HG03095 (cell line): Measurements from ENCODE around the gene SRP9.
"Not testable (repeated sequence)": the region's sequence is repeated elsewhere in the genome, so short reads cannot be mapped to it uniquely, and the experiment has no call there.

Experiments
- ATAC-seq: cut with Tn5 transposase; IDR thresholded peaks from one replicate; pipeline ENCODE4 v1.9.1; 2021; ENCODE audit warnings: moderate library complexity; ENCODE audit not compliant: unreplicated experiment

The SRP9 gene

DNA sequence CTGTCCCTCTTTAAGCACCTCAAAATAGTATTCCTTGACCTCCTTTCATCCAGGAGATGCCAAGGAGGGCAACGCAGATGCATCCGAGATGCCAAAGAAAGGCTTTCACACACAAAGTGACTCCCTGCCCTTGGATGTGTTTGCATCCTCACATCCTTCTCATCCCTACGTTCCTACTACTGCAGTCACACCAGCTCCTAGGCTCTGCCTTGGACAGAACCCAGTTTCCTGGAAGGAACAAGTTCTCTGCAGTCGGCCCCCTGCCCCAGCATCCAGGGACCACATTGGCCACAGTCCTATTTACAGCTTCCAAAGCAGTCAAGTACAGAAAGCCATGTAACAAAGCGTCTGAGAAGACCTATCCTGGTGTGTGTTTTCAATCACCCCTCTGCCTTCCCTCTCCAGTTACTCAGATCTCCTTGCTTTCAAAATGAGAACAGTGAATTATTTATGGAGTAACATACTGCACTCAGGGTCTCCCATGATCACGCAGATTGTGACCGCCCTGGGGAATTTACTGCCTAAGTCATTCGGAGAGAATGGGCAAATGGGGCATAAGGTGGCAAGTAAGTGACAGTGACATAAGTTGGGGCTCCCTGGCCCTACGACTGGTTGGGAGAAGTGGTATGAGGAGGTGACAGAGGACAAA, 21.8 kb upstream of the SRP9 start:
- ATAC-seq = no peak

DNA sequence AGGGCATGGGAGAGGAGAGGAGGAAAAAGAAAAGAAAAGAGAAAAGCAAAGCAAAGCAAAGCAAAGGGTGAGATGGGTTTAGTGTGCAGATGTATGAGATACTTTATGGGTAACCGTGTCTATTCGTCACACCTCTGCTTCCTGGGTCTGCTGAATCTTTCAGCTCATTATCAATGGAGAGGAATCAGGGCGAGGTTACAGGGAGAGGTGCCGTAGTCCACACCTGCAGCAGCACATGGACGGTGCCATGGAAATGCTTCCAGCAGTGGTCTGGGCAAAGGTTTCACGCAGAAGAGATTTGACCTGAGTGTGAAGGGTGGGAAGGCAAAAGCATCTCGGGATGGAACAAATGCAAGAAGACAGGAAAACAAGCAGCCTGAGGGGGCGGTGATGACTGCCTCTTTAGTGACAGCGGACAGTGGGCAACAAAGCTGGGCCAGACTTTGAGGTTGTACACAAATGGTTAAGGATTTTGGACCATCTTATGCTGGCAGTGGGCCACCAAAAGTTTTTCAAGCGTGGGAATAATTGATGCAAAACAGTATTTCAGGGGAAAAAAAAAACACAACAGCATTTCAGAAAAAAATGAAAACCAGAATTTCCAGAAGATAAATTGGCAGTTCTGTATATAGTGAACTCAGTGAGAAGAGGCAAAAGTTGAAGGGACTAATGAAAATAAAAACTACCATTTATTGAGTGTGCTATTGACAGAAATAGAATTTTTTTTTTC, 19.5 kb upstream of the SRP9 start:
- ATAC-seq = no peak

DNA sequence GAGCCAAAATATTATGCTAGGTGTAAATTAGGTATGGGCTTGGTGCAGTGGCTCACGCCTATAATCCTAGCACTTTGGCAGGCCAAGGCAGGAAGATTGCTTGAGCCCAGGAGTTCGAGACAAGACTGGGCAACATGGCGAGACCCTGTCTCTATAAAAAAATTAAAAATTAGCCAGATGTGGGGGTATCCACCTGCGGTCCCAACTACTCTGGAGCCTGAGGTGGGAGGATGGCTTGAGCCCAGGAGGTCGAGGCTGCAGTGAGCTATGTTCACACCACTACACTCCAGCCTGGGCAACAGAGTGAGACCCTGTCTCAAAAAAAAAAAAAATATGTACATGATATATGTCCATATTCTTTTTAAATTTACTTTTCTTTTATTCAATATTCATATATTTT, 17.7 kb upstream of the SRP9 start:
- not testable (repeated sequence) for ATAC-seq

DNA sequence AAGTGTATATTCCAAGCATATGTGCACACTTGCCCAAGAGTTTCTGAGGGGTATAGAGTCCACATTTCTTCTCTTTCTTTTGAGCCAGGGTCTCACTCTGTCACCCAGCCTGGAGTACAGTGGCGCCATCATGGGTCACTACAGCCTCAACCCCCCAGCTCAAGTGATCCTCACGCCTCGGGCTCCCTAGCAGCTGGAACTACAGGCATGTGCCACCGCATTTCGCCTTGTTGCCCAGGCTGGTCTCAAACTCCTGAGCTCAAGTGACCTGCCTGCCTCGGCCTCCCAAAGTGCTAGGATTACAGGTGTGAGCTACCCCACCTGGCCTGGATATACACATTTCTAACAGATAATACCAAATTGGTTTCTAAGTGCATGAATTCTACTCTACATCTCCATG, 17.1 kb upstream of the SRP9 start:
- no peak for ATAC-seq

DNA sequence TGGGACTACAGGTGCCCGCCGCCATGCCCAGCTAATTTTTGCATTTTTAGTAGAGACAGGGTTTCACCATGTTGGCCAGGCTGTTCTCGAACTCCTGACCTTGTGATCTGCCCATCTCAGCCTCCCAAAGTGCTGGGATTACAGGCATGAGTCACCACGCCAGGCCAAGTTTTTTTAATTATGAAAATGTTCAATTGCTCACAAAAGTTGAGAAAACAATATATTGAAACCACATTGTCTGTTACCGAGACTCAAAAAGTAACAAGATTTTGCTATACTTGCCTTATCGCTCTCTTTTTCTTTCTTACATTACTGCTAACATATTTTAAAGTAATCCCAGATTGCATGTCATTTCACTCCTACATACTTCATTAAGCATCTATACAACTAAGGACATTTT, 16.2 kb upstream of the SRP9 start:
- ATAC-seq = not testable (repeated sequence)

DNA sequence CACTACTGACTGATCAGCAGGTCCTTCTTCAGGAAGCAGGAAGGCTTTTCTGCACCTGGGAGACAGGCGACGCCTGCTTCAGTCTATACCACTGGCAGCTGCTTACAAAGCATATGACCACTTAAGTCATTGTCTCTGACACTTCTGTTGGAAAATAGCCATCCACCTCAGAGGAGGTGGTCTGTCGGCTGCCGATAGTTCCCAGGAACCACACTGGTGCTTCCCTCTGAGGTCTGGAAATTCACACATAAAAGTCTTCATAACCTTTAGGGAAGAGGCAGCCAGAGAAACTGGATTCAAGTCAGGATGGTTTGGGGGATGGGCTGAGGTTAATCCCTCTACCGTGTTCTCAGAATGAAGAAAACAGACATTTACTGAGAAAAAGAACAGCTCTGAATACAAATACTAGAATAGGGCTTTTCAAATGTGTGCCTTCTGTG, 15.6 kb upstream of the SRP9 start:
- ATAC-seq = no peak

DNA sequence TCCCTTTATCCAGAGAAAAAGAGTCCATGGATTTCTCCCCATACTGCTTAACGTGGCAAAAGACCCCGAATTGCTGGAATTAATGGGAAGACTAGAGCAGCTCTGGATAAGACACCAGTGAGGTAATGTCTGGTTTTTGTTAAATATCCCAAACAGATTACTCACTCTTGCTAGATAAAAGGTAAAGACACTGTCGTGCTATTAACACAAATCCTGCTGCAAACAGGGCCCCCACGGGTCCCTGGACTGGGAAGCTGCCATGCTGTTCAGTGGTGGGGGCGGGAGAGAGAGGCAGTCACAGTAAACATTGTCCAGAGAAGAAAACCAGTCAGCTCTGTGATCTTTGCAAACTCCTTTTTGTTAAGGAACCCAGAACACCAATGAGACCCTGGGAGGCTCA, 15.2 kb upstream of the SRP9 start:
- no peak for ATAC-seq

DNA sequence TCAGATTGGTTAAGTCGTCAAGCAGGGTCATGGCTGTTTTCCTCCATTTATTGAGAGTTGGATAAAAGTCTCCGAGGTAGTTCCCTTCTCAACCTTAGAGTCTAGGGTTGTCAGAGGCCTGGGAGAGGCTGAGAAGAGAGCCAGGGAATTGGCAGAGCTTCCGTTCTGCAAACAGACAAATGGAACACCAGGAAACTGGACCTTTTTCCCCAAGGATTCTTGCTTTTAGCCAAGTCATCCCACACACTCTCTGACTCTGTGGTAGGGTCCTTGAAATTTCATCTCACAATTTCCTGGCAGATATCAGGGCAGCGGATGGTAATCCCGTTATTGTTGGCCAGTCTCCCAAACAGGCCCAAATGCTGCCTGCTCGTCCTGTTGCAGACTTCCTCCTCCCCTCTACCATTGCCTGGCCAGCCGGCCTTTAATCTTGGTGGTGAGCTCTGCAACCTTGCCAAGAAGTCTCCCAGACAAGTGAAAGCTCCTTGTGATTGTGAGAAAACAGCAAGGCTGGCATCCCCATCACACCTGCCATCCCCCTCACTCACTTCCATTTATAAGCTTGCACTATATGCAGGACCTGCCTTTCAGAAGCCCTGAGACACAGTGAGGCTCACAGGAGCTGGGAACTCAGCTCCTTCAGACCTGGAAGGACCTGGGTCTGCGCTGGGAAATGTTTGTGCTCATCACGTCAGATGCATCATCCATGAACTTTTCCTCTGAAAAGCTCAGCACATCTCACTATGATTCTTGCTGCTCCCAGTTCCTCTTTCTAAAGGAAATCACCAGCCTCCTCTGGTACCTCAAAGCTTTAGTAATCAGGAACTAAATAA, 13.7 kb upstream of the SRP9 start:
- no peak for ATAC-seq

DNA sequence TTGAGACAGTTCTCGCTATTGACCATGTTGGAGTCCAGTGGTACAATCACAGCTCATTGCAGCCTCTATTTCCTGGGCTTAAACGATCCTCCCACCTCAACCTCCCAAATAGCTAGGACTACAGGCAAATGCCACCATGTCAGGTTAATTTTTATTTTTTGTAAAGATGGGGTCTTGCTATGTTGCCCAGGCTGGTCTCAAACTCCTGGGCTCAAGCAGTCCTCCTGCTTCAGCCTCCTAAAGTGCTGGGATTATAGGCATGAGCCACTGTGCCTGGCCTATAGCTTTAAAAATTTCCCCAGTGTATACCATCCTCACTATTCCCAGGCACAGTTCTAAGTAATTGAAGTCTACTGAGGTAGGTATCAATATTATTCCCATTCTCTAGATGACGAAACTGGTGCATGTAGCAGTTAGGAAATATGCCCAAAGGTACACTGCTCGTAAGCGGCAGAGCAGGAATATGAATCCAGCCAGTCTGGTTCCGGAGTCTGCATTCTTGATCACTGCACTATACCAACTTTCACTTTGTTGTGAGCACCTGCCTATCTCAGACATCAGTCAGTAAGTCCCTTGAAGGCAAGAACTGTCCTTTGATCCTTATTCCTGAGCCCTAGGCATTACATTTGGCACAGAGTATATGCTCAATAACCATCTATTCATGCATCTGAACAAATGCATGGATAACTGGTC, 11.5 kb upstream of the SRP9 start:
- ATAC-seq = no peak

DNA sequence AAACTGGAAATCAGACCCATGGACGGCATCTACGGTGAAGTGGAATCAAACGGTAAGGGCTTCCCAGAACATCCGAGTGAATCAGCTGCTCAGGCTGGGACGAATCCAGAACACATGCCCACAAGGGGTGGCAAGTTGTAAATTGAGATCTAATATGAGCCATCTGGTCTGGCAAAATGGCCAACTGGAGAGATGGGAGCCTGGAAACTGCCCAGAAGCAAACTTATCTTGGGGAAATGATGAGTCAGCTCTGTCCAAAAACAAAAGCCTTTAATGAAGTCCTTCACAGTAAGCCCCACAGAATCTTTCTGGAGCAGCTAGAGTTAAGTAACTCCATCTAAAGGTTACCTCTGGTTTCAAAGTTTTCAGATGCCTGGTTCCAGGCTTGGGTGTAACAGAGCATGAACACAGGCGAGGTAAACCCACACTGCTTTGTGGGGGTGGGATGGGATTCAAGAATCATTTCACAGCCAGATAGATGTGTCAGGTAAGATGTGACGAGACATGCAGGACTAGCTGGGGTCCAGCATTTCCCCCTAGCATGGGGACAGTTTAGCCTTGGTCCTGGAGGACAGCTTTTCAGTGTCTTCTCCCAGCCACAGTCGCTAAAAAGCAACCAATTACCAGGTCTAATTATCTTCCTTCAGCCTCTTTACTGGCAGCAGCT, 10.5 kb upstream of the SRP9 start:
- no peak for ATAC-seq

DNA sequence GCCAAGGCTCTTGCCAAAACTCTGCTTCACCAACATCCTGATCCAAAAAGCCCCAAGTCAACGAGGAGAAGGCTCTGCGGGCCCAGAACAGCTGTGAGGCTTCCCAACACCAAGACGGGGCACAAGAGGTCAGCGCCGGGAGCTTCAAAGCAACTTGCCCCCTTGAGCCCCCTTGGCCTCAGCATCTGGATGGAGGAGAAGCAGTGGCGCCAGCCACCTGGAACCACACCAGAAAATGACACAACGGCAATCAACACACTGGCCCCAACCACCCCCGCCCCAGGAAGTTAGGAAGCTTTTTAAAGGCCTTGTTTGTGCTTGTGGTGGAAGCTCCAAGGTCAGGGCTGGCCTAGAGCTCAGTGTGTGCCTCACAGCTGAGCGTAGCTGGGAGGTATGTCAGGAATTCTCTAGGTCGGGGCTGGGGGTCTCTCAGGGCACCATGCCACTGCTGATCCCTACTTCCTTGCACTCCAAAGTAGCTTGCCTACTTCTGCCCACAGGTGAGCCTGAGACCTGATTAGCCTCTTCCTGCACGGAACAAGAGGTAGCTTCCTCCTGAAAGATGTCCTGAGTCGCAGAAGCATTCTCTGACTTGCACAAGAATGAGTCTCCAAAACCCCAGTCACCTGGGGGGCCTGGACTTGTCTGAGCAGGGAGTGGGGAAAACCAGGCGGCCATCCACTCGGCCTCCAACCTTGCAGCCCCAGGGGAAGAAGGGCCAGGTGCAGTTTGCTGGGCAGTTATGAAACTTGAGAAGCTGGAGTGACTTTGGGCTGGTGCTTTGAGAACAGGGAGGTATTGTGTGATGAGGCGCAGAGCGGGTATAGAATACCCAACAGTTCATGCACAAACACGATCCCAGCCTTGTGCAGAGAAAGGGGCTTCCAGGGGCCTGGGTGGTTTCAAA, 9.7 kb upstream of the SRP9 start:
- ATAC-seq = no peak

DNA sequence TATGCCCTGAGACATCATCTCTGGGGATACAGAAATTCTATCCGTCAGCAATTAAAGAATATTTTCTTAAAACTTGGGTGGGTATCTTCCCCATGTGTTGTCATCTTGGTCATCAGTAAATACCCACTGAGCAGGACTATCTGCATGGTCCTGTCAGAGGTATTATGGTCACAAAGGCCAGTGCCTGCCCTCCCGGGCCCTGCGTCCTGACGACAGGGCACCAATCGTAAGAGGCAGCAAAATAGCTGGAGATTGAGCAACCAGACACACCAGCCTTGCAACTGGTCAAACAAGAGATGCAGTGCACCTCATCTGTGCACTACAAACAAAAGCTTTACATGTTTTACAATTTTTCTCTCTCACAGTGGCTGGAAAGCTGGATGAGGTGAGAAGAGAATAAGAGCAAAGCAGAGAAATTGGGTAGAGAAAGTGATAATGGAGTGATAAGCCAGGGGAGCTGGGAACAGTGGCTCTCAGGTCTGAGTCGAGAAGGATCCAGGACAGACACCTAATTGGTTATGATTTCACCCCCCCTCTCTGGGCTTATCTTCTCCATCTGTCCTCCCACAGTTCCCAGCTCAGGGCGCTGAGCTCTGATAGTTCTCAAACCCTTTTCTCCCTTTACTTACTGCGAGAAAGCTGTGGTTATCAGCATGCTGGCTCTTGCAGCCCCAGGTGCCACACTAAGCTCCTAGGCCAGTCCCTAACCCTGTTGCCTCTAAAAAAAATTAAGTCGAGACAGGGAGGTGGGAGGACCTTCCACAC, 8.8 kb upstream of the SRP9 start:
- ATAC-seq = no peak

DNA sequence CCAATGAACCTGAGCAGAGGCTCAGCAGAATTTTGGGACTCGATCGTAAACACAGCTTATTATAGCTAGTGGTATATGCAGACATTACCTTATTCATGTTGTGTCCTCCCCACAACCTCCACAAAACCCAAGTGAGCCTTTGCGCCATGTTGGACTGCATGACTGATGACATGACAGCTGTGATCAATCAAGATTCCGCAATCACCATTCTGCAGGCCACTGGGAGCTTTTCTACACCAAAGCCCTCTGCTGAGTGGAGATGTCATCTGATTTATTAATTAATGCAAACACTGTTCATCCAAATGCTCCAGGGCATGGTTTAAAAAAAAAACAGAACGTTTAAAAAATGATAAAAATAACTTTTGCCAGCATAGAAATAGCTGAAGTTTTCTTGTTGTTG, 7.9 kb upstream of the SRP9 start:
- ATAC-seq = no peak

DNA sequence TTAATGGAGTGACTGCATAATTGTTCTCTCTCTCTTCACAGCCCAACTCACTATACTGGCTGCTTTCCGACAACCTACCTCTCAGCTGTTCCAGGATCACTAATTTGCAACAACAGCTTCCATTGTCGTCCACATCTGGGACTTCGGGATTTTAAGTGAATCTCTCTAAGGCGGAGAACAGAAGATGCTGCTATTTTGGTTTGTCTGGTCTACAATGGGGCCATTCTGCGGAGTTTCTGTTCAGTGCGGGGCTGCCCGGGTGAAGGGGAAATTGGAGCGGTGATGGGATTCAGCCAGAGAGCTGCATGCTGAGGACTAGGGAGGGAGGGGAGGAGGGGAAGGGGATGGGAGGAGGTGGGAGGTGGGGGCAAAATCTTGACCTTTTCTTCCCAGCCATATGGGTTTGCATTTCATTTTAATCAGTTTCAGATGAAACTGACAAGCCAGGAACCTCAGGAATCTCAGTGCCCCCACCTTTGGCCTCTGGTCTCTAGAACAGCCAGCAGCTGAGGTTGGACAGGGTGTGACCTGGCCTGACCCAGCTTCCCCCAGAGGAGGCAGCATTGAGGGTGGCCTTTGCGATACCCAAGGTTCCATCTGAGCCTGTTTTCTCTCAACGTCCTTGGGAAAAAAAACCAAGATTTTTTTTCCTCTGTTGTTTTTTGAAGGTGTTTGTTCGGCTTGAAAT, 6.9 kb upstream of the SRP9 start:
- no peak for ATAC-seq

DNA sequence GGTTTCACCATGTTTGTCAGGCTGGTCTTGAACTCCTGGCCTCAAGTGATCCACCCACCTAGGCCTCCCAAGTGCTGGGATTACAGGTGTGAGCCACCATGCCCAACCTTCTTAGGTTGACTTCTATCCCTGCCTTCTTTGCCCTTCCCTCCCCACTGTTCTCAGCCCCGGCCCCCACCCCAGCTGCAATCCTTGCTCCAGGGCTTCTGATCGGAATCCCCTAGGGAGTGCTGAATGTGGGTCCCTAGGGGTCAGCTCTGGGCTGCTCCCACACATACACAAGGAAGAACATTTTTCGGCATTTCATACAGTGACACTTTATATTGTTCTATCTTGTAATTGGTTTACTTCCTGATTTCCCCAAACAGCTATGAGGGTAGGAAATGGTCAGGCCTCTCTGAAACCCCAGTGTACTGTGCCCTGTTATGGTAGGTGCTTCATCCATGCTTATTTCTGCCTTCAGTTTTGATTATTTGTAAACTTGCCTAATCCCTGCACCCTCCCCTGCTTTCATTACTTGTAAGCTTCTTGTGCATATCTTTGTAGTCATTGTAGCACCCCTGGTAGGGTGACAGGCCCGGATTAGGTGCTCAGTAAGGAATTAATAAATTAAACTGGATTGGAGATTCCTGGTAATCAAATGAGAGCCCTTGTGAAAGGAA, 5.8 kb upstream of the SRP9 start:
- ATAC-seq = no peak

DNA sequence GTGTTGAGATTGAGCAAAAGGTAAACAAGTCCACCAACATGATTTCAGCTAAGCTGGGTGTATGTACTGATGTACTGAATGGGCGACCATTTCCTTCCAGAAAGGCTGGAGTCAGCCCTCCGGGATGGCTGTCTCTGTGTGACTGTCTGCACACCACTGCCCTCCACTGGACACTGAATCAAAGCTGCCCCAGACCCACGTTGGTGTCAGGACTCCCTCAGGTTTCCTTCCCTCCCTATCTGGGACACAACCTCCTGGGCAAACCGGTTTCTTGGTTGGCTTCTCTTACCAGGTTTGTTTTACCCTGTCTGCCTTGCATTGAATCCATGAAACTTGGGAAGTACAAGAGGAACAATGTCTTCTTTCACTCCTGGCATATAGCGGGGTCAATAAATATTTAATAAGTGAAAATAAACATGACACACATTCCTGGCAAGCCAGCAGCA, 5.3 kb upstream of the SRP9 start:
- ATAC-seq = no peak

DNA sequence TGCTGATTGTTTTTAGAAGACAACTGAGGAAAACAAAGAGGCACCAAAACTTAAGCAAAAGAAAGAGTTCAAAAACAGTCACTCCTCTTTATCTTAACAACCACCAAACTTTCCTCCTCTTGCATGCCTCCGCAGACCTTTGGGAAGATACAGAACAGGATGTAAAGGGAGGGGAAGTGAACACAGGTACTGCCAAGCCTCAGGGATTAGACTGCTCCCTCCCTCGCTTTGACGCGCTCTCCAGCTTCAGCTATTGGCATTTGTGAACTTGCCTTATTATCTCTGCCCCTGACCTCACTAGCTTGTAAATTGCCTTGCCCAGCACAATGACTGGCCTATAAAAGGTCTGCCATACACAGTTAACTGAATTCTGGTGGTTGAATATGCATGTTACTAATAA, 4.8 kb upstream of the SRP9 start:
- ATAC-seq = no peak
